ENCODE data around the gene TRIM29. TPM values are rescaled to one million over a fixed set of nuclear protein-coding genes. Genes with fewer than 3 reads are reported as not detected.

The TRIM29 gene
- total RNA-seq, 1 experiment from 2014 or later, result not detected

GRCh38 chr11:120124355-120124754 lies 13.6 kb downstream of the TRIM29 start:
- H3K4ac ChIP-seq (ENCODE audit: low read depth, low read length), result no peak overlapping the region
- no peak overlapping the region for H2BK15ac ChIP-seq (ENCODE audit: low read depth, low read length)
- WGBS (ENCODE audit: extremely low coverage, insufficient read length, low lambda C conversion rate), result no CpG with 5 or more reads among the region's 14 CpGs
- H3K9ac ChIP-seq (ENCODE audit: extremely low read depth, insufficient read length, low read length), result no peak overlapping the region
- H3K14ac ChIP-seq (ENCODE audit: insufficient read depth, low read length), result no peak overlapping the region; the same call in 1 of the 2 replicates
- Mint-ChIP-seq H3K4me3 (no peak overlapping the region), H3K27me3 (ENCODE audit: low read depth) (peaks cover 46% of the 10 kb centered on the region), H3K27ac (no peak overlapping the region; a peak in 1 of 7 replicates), H3K9me3 (peaks cover 3 to 5% of the 10 kb centered on the region in 2 experiments; a peak in 4 of 5 replicates), H3K4me1 (peaks cover 0 to 5% of the 10 kb centered on the region in 2 experiments; a peak in 3 of 4 replicates), H3K36me3 (ENCODE audit: insufficient read depth in 1 of 3, low read depth in 3 of 3) (peaks cover 0 to 6% (median 5%) of the 10 kb centered on the region in 3 experiments; a peak in 2 of 7 replicates)
- H3K4me1 ChIP-seq (ENCODE audit: insufficient read depth, low read length), result no peaks in the 10 kb centered on the region
- H2BK12ac ChIP-seq (ENCODE audit: insufficient read length, low read depth, low read length), result no peak overlapping the region
- H2BK120ac ChIP-seq (ENCODE audit: low read depth, low read length, poor library complexity, severe bottlenecking), result no peak overlapping the region
- H3K9me3 ChIP-seq (ENCODE audit: control insufficient read depth, low read depth, low read length), result no peaks in the 10 kb centered on the region
- no peak for DNase-seq
- no peak overlapping the region for H4K5ac ChIP-seq (ENCODE audit: insufficient read length, low read depth, low read length)
- no peak overlapping the region for H3K56ac ChIP-seq (ENCODE audit: insufficient read length, low read depth, low read length)
- no peaks in the 10 kb centered on the region for H4K20me1 ChIP-seq (ENCODE audit: control insufficient read depth, insufficient read depth, insufficient read length)
- H3K27ac ChIP-seq (ENCODE audit: insufficient read length, low read depth, low read length), result no peak overlapping the region
- no peak overlapping the region for H3T11ph ChIP-seq (ENCODE audit: low read length)
- H3K79me2 ChIP-seq (ENCODE audit: insufficient read depth, low read length), result no peaks in the 10 kb centered on the region
- H3K79me1 ChIP-seq (ENCODE audit: insufficient read depth, low read depth, low read length, poor library complexity, severe bottlenecking), result no peaks in the 10 kb centered on the region
- no peak overlapping the region for H3K23ac ChIP-seq (ENCODE audit: insufficient read length, low read depth, low read length)
- no peak overlapping the region for H2AK5ac ChIP-seq (ENCODE audit: insufficient read length, low read length)
- H2BK5ac ChIP-seq (ENCODE audit: insufficient read length, low read length), result no peak overlapping the region
- no peak overlapping the region for H2BK20ac ChIP-seq (ENCODE audit: low read depth, low read length, poor library complexity, severe bottlenecking)
- no peak overlapping the region for H3K4me2 ChIP-seq (ENCODE audit: insufficient read depth, insufficient read length, low read length)
- no peak overlapping the region for H2AFZ ChIP-seq (ENCODE audit: low read length)
- H4K8ac ChIP-seq (replicated peaks; ENCODE audit: insufficient read length, low read depth, low read length), result no peak overlapping the region
- no peaks in the 10 kb centered on the region for H3K27me3 ChIP-seq (ENCODE audit: insufficient read depth, low read length)
- no peak overlapping the region for H3K18ac ChIP-seq (ENCODE audit: insufficient read length, low read depth, low read length)
- TF ChIP-seq CTCF (conservative IDR thresholded peaks at IDR 0.05), result no peak
- H3K23me2 ChIP-seq (ENCODE audit: insufficient read length, low read depth, low read length, poor library complexity, severe bottlenecking), result no peaks in the 10 kb centered on the region
- H4K91ac ChIP-seq (ENCODE audit: insufficient read length, low read depth, low read length), result no peak overlapping the region

Measured in H9 (cell line).